GM19468 (cell line): Measurements from ENCODE around the gene EIF4EBP2.

Source experiments
- ATAC-seq: cut with Tn5 transposase; IDR thresholded peaks from one replicate; pipeline ENCODE4 v1.9.1; 2021; ENCODE audit warnings: mild to moderate bottlenecking, moderate library complexity, moderate number of reproducible peaks; ENCODE audit not compliant: unreplicated experiment; ENCODE audit errors: extremely low read depth

Gene EIF4EBP2

GRCh38 chr10:70457759-70458305 lies 53.9 kb downstream of the EIF4EBP2 start:
- no peak for ATAC-seq

- ATAC-seq: no peak
Measured at GRCh38 chr10:70458329-70459060, 54.5 kb downstream of the EIF4EBP2 start.

GRCh38 chr10:70459061-70459773 lies 55.3 kb downstream of the EIF4EBP2 start:
- no peak for ATAC-seq

- ATAC-seq: no peak
Measured at GRCh38 chr10:70459774-70460490, 56.0 kb downstream of the EIF4EBP2 start.

- ATAC-seq: no peak
Measured at GRCh38 chr10:70461397-70462348, 57.7 kb downstream of the EIF4EBP2 start.

- no peak for ATAC-seq
Measured at GRCh38 chr10:70462349-70462984, 58.5 kb downstream of the EIF4EBP2 start.

- ATAC-seq: no peak
Measured at GRCh38 chr10:70465278-70465677, 61.3 kb downstream of the EIF4EBP2 start.

GRCh38 chr10:70465832-70466231 lies 61.9 kb downstream of the EIF4EBP2 start:
- ATAC-seq: no peak

GRCh38 chr10:70466951-70467350 lies 63.0 kb downstream of the EIF4EBP2 start:
- ATAC-seq: no peak

- ATAC-seq: no peak
Measured at GRCh38 chr10:70472799-70473454, 69.0 kb downstream of the EIF4EBP2 start.

- ATAC-seq: no peak
Measured at GRCh38 chr10:70474780-70475179, 70.8 kb downstream of the EIF4EBP2 start.

- ATAC-seq: no peak
Measured at GRCh38 chr10:70475661-70476060, 71.7 kb downstream of the EIF4EBP2 start.

- ATAC-seq: no peak
Measured at GRCh38 chr10:70476249-70477035, 72.5 kb downstream of the EIF4EBP2 start.

GRCh38 chr10:70477661-70478162 lies 73.8 kb downstream of the EIF4EBP2 start:
- ATAC-seq: no peak
